ENCODE results near the gene CDK6. TPM values are rescaled to one million over a fixed set of nuclear protein-coding genes. Genes with fewer than 3 reads are reported as not detected.

Gene CDK6
- total RNA-seq, 3 donors from 2014 or later (not counting 1 experiment from before 2014, with no cell fraction given): 41.1 to 46.3 (median 45.1) TPM

GRCh38 chr7:92674379-92674778 is 162.0 kb downstream of the CDK6 start:
- H3K9me3 Mint-ChIP-seq: no peaks in the 10 kb centered on the region
- H3K27me3 Mint-ChIP-seq (ENCODE audit: low read depth in 2 of 2): no peaks in the 10 kb centered on the region
- Histone ChIP-seq H3K4me1 (ENCODE audit: control insufficient read depth, insufficient read depth, low read length) (no peaks in the 10 kb centered on the region), H3K27ac (ENCODE audit: low read length) (no peak overlapping the region), H3K4me3 (ENCODE audit: low read length) (no peak overlapping the region), H3K27me3 (ENCODE audit: control insufficient read depth, insufficient read depth, low read length) (no peaks in the 10 kb centered on the region), H3K36me3 (ENCODE audit: control insufficient read depth, insufficient read depth, low read length) (peaks cover 5% of the 10 kb centered on the region), H3K9me3 (ENCODE audit: control insufficient read depth, insufficient read depth, low read length) (no peaks in the 10 kb centered on the region)
- H3K27ac Mint-ChIP-seq: no peak overlapping the region
- H3K4me1 Mint-ChIP-seq: peaks cover 14 to 22% of the 10 kb centered on the region in 2 donors
- intact Hi-C loops (cut with micrococcal nuclease): no loop called here
- TF ChIP-seq, protein P1, sequence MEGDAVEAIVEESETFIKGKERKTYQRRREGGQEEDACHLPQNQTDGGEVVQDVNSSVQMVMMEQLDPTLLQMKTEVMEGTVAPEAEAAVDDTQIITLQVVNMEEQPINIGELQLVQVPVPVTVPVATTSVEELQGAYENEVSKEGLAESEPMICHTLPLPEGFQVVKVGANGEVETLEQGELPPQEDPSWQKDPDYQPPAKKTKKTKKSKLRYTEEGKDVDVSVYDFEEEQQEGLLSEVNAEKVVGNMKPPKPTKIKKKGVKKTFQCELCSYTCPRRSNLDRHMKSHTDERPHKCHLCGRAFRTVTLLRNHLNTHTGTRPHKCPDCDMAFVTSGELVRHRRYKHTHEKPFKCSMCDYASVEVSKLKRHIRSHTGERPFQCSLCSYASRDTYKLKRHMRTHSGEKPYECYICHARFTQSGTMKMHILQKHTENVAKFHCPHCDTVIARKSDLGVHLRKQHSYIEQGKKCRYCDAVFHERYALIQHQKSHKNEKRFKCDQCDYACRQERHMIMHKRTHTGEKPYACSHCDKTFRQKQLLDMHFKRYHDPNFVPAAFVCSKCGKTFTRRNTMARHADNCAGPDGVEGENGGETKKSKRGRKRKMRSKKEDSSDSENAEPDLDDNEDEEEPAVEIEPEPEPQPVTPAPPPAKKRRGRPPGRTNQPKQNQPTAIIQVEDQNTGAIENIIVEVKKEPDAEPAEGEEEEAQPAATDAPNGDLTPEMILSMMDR (IDR thresholded peaks at IDR 0.05): no peak
- peaks cover 15% of the 10 kb centered on the region for H3K36me3 Mint-ChIP-seq
- ATAC-seq (no peak), DNase-seq (no peak)
- no peak overlapping the region for H3K4me3 Mint-ChIP-seq

DNA sequence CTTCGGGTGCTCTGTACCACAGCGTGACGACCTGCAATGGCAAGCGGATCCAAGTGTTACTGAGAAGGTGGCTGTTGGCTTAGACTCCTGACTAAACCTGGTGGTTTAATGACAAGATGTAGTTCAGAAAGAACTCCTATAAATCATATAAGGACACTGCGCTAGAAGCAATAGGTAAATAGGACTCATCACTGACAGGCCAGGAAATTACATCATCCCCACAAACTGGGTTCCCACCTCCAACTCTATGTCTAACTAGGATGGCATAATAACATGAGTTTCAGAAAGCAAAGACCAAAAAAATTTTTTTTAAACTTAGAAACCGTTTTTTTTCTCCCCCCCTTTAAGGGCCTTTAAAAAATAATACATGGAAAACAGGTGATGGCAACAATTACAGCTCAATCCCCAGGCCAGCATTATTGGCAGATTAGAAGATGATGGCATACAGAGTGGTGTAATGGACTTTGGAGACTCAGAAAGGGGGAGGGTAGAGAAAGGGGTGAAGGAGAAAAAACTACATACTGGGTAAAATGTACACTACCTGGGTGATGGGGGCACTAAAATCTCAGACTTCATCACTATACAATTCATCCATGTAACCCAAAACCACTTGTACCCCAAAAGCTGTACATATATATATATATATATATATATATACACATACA is 164.7 kb downstream of the CDK6 start:
- ATAC-seq: no peak

DNA sequence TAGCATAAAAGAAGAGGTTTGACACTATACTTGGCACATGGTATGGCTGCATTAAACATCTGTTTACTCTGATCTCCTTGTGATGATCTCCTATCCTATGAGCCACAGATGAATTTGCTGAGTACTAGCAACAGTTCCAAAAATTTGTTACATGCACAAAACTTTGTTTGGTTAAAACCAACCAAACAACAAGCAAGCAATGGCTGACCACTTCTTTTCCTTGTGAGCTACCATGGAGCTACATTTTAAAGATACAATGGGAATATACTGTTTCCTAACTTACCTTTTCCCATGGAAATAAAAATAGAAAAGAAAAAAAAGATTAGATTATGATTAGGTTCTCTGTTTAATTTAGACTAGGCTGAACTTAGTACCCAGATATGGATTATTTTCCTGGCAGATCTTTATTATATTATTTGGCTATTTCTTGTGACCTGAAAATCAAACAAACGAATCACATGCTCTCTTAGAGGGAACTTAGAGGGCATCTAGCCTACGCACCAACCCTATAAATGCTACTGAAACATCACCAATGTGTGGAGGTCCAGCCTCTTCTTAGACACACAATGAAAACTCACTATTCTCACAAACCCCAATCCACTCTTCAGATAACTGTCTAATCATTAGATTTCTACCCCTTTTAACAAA is 166.0 kb downstream of the CDK6 start:
- Histone ChIP-seq H3K4me1 (ENCODE audit: control insufficient read depth, insufficient read depth, low read length) (peaks cover 4% of the 10 kb centered on the region), H3K27ac (ENCODE audit: low read length) (no peak overlapping the region), H3K36me3 (ENCODE audit: control insufficient read depth, insufficient read depth, low read length) (peaks cover 9% of the 10 kb centered on the region), H3K27me3 (ENCODE audit: control insufficient read depth, insufficient read depth, low read length) (no peaks in the 10 kb centered on the region), H3K9me3 (ENCODE audit: control insufficient read depth, insufficient read depth, low read length) (no peaks in the 10 kb centered on the region), H3K4me3 (ENCODE audit: low read length) (no peak overlapping the region)
- H3K27ac Mint-ChIP-seq: peak overlapping the region; percentile 6 to 15
- peaks cover 15% of the 10 kb centered on the region for H3K36me3 Mint-ChIP-seq
- DNase-seq: no peak
- no peaks in the 10 kb centered on the region for H3K27me3 Mint-ChIP-seq (ENCODE audit: low read depth in 2 of 2)
- intact Hi-C loops (cut with micrococcal nuclease): no loop called here
- WGBS (ENCODE audit: insufficient coverage): 100% methylated on average over 2 of the region's 2 CpGs
- no peaks in the 10 kb centered on the region for H3K9me3 Mint-ChIP-seq
- TF ChIP-seq, protein P1 (IDR thresholded peaks at IDR 0.05): no peak
- peaks cover 16 to 21% of the 10 kb centered on the region in 2 donors for H3K4me1 Mint-ChIP-seq
- no peak for ATAC-seq
- no peak overlapping the region for H3K4me3 Mint-ChIP-seq

More for the DNA sequence above, 164.7 kb downstream of the CDK6 start:
- no peak overlapping the region for H3K4me3 ChIP-seq (ENCODE audit: low read length)
- H3K9me3 ChIP-seq (ENCODE audit: control insufficient read depth, insufficient read depth, low read length): no peaks in the 10 kb centered on the region
- no peak for DNase-seq
- H3K27ac Mint-ChIP-seq: peak overlapping the region in 1 of 2 donors; percentile 29
- no peaks in the 10 kb centered on the region for H3K27me3 Mint-ChIP-seq (ENCODE audit: low read depth in 2 of 2)
- H3K36me3 ChIP-seq (ENCODE audit: control insufficient read depth, insufficient read depth, low read length): peaks cover 9% of the 10 kb centered on the region
- 87% methylated on average over 6 of the region's 6 CpGs for WGBS (ENCODE audit: insufficient coverage)
- peaks cover 5 to 15% of the 10 kb centered on the region in 2 donors for H3K4me1 Mint-ChIP-seq
- TF ChIP-seq, protein P1 (IDR thresholded peaks at IDR 0.05): no peak
- H3K36me3 Mint-ChIP-seq: peaks cover 15% of the 10 kb centered on the region
- no peak overlapping the region for H3K27ac ChIP-seq (ENCODE audit: low read length)
- H3K27me3 ChIP-seq (ENCODE audit: control insufficient read depth, insufficient read depth, low read length): no peaks in the 10 kb centered on the region
- no peaks in the 10 kb centered on the region for H3K4me1 ChIP-seq (ENCODE audit: control insufficient read depth, insufficient read depth, low read length)
- no peaks in the 10 kb centered on the region for H3K9me3 Mint-ChIP-seq
- intact Hi-C loops (cut with micrococcal nuclease): no loop called here
- no peak overlapping the region for H3K4me3 Mint-ChIP-seq
